WTC11 (cell line): ENCODE data around the gene SNAPC5. TPM values are rescaled to one million over a fixed set of nuclear protein-coding genes. Genes with fewer than 3 reads are reported as not detected.

Source experiments
- E2F1 ChIP-seq: sonication (generic); formaldehyde crosslinking; IDR thresholded peaks from 2 replicates; pipeline ENCODE4 v1.8.0; 2022; ENCODE audit warnings: mild to moderate bottlenecking, missing genetic modification reagents
- E2F4 ChIP-seq: sonication (generic); formaldehyde crosslinking; IDR thresholded peaks from 2 replicates; pipeline ENCODE4 v1.8.1; 2022; ENCODE audit warnings: low read depth, mild to moderate bottlenecking, moderate library complexity, missing genetic modification reagents, borderline replicate concordance
- FOXJ3 ChIP-seq: sonication (generic); formaldehyde crosslinking; IDR thresholded peaks from 2 replicates; pipeline ENCODE4 v1.9.0; 2021; ENCODE audit warnings: missing genetic modification reagents, mild to moderate bottlenecking, borderline replicate concordance
- GABPB1 ChIP-seq: sonication (generic); formaldehyde crosslinking; IDR thresholded peaks from 2 replicates; pipeline ENCODE4 v1.8.1; 2023; ENCODE audit warnings: mild to moderate bottlenecking, missing genetic modification reagents
- JAZF1 ChIP-seq: fragments of 250-450 bp; sonication (Bioruptor Pico); IDR thresholded peaks from 2 replicates; pipeline ENCODE4 v1.9.0; 2021; ENCODE audit warnings: moderate library complexity, mild to moderate bottlenecking, inconsistent platforms
- MAX ChIP-seq: sonication (generic); formaldehyde crosslinking; IDR thresholded peaks from 2 replicates; pipeline ENCODE4 v1.8.0; 2022; ENCODE audit warnings: mild to moderate bottlenecking, missing genetic modification reagents
- NR1H2 ChIP-seq: sonication (generic); formaldehyde crosslinking; IDR thresholded peaks from 2 replicates; pipeline ENCODE4 v1.9.0; 2021; ENCODE audit warnings: mild to moderate bottlenecking, moderate library complexity, missing genetic modification reagents
- SMAD3 ChIP-seq: sonication (generic); formaldehyde crosslinking; IDR thresholded peaks from 2 replicates; pipeline ENCODE4 v1.8.0; 2022; ENCODE audit warnings: missing genetic modification reagents, mild to moderate bottlenecking, borderline replicate concordance
- USF2 ChIP-seq: sonication (generic); formaldehyde crosslinking; IDR thresholded peaks from 2 replicates; pipeline ENCODE4 v1.8.1; 2023; ENCODE audit warnings: mild to moderate bottlenecking, missing genetic modification reagents, moderate library complexity
- ZBTB21 ChIP-seq: sonication (generic); formaldehyde crosslinking; IDR thresholded peaks from 2 replicates; pipeline ENCODE4 v1.8.1; 2023; ENCODE audit warnings: mild to moderate bottlenecking, missing genetic modification reagents, borderline replicate concordance
- ZNF219 ChIP-seq: sonication (generic); formaldehyde crosslinking; IDR thresholded peaks from 2 replicates; pipeline ENCODE4 v1.8.0; 2023; ENCODE audit warnings: missing genetic modification reagents, mild to moderate bottlenecking, borderline replicate concordance
- ZNF512 ChIP-seq: sonication (generic); formaldehyde crosslinking; IDR thresholded peaks from 2 replicates; pipeline ENCODE4 v1.8.1; 2022; ENCODE audit warnings: missing genetic modification reagents, borderline replicate concordance
- total RNA-seq: library from RNA; stranded (reverse); gene quantifications from 3 replicates; pipeline ENCODE4 v1.2.3, GENCODE V29; 2021
- TF ChIP-seq, protein P1 (sequence below): sonication (generic); formaldehyde crosslinking; IDR thresholded peaks from 2 replicates; pipeline ENCODE4 v1.8.1; 2023; ENCODE audit warnings: mild to moderate bottlenecking, missing genetic modification reagents
- TF ChIP-seq, protein P2 (sequence below): sonication (generic); formaldehyde crosslinking; IDR thresholded peaks from 2 replicates; pipeline ENCODE4 v1.8.0; 2023; ENCODE audit warnings: missing genetic modification reagents
- TF ChIP-seq, protein P3 (sequence below): sonication (generic); formaldehyde crosslinking; IDR thresholded peaks from 2 replicates; pipeline ENCODE4 v1.8.0; 2023; ENCODE audit warnings: mild to moderate bottlenecking, missing genetic modification reagents
- TF ChIP-seq, protein P4 (sequence below): sonication (generic); formaldehyde crosslinking; IDR thresholded peaks from 2 replicates; pipeline ENCODE4 v1.8.1; 2022; ENCODE audit warnings: mild to moderate bottlenecking, missing genetic modification reagents, moderate library complexity, borderline replicate concordance

SNAPC5 gene
- total RNA-seq, 1 experiment from 2014 or later: 21.1 TPM

- TF ChIP-seq, protein P1, sequence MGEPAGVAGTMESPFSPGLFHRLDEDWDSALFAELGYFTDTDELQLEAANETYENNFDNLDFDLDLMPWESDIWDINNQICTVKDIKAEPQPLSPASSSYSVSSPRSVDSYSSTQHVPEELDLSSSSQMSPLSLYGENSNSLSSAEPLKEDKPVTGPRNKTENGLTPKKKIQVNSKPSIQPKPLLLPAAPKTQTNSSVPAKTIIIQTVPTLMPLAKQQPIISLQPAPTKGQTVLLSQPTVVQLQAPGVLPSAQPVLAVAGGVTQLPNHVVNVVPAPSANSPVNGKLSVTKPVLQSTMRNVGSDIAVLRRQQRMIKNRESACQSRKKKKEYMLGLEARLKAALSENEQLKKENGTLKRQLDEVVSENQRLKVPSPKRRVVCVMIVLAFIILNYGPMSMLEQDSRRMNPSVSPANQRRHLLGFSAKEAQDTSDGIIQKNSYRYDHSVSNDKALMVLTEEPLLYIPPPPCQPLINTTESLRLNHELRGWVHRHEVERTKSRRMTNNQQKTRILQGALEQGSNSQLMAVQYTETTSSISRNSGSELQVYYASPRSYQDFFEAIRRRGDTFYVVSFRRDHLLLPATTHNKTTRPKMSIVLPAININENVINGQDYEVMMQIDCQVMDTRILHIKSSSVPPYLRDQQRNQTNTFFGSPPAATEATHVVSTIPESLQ (CRISPR knock-in tag): no peak
- TF ChIP-seq E2F1 (CRISPR knock-in tag): no peak
- no peak for TF ChIP-seq ZNF512 (CRISPR knock-in tag)
- TF ChIP-seq NR1H2 (CRISPR knock-in tag): no peak
- TF ChIP-seq MAX (CRISPR knock-in tag): peak; percentile 81
- TF ChIP-seq, protein P2, sequence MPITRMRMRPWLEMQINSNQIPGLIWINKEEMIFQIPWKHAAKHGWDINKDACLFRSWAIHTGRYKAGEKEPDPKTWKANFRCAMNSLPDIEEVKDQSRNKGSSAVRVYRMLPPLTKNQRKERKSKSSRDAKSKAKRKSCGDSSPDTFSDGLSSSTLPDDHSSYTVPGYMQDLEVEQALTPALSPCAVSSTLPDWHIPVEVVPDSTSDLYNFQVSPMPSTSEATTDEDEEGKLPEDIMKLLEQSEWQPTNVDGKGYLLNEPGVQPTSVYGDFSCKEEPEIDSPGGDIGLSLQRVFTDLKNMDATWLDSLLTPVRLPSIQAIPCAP (CRISPR knock-in tag): no peak
- TF ChIP-seq FOXJ3 (CRISPR knock-in tag): no peak
- peak; percentile 20; the same call in 1 of the 2 replicates for TF ChIP-seq ZBTB21
- TF ChIP-seq GABPB1: peak; percentile 82
- TF ChIP-seq SMAD3: peak; percentile 64; the same call in 1 of the 2 replicates
- TF ChIP-seq, protein P3, sequence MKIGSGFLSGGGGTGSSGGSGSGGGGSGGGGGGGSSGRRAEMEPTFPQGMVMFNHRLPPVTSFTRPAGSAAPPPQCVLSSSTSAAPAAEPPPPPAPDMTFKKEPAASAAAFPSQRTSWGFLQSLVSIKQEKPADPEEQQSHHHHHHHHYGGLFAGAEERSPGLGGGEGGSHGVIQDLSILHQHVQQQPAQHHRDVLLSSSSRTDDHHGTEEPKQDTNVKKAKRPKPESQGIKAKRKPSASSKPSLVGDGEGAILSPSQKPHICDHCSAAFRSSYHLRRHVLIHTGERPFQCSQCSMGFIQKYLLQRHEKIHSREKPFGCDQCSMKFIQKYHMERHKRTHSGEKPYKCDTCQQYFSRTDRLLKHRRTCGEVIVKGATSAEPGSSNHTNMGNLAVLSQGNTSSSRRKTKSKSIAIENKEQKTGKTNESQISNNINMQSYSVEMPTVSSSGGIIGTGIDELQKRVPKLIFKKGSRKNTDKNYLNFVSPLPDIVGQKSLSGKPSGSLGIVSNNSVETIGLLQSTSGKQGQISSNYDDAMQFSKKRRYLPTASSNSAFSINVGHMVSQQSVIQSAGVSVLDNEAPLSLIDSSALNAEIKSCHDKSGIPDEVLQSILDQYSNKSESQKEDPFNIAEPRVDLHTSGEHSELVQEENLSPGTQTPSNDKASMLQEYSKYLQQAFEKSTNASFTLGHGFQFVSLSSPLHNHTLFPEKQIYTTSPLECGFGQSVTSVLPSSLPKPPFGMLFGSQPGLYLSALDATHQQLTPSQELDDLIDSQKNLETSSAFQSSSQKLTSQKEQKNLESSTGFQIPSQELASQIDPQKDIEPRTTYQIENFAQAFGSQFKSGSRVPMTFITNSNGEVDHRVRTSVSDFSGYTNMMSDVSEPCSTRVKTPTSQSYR (CRISPR knock-in tag): no peak; the same call in 1 of the 2 replicates
- no peak for TF ChIP-seq ZNF219 (CRISPR knock-in tag)
- no peak for TF ChIP-seq JAZF1 (CRISPR knock-in tag)
- TF ChIP-seq, protein P4, sequence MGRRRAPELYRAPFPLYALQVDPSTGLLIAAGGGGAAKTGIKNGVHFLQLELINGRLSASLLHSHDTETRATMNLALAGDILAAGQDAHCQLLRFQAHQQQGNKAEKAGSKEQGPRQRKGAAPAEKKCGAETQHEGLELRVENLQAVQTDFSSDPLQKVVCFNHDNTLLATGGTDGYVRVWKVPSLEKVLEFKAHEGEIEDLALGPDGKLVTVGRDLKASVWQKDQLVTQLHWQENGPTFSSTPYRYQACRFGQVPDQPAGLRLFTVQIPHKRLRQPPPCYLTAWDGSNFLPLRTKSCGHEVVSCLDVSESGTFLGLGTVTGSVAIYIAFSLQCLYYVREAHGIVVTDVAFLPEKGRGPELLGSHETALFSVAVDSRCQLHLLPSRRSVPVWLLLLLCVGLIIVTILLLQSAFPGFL: no peak
- TF ChIP-seq E2F4 (CRISPR knock-in tag): no peak
- peak; percentile 64 for TF ChIP-seq USF2
Measured at GRCh38 chr15:66497502-66498455, at the start of gene SNAPC5 (continued).
